WTC11 (cell line): ENCODE measurements around the gene MEGF11. TPM values are rescaled to one million over a fixed set of nuclear protein-coding genes. Genes with fewer than 3 reads are reported as not detected.

ENCODE experiments used
- ATAC-seq: fragments of 200-7000 bp; cut with Tn5 transposase; 2 replicates; pipeline ENCODE4 v1.10.0; 2021; ENCODE audit warnings: mild to moderate bottlenecking, moderate library complexity
- CTCF ChIA-PET: fragments of 300-600 bp; sonication (Branson Sonifier 250); formaldehyde crosslinking; loops from one replicate; lab custom pipeline; 2021; ENCODE audit warnings: antibody characterized with exemption; lab: Charles Lee
- POLR2A ChIA-PET: fragments of 350-600 bp; sonication (Branson Sonifier 250); formaldehyde crosslinking; loops from one replicate; lab custom pipeline; 2021; ENCODE audit warnings: antibody characterized with exemption; lab: Charles Lee
- DNase-seq: peaks from one replicate; pipeline ENCODE4 v3.0.0; 2021; ENCODE audit warnings: low spot score
- H3K27ac Mint-ChIP-seq: 2 replicates; pipeline ENCODE4 v1.8.0; 2021; ENCODE audit warnings: mixed read lengths
- H3K27me3 Mint-ChIP-seq: 2 replicates; pipeline ENCODE4 v1.8.0; 2021; ENCODE audit warnings: low read depth, mild to moderate bottlenecking, moderate library complexity, mixed read lengths
- H3K36me3 Mint-ChIP-seq: 2 replicates; pipeline ENCODE4 v1.8.0; 2021; ENCODE audit warnings: mixed read lengths
- H3K4me1 Mint-ChIP-seq: 2 replicates; pipeline ENCODE4 v1.8.0; 2022; ENCODE audit warnings: mixed read lengths
- H3K4me3 Mint-ChIP-seq: 2 replicates; pipeline ENCODE4 v1.8.0; 2021; ENCODE audit warnings: mild to moderate bottlenecking, moderate library complexity, mixed read lengths
- H3K9me3 Mint-ChIP-seq: 2 replicates; pipeline ENCODE4 v1.8.0; 2021; ENCODE audit warnings: mixed read lengths
- FOXK1 ChIP-seq: sonication (generic); formaldehyde crosslinking; IDR thresholded peaks from 2 replicates; pipeline ENCODE4 v1.8.0; 2022; ENCODE audit warnings: mild to moderate bottlenecking, moderate library complexity, missing genetic modification reagents
- NFYB ChIP-seq: sonication (generic); formaldehyde crosslinking; conservative IDR thresholded peaks from 2 replicates; pipeline ENCODE4 v1.8.0; 2022; ENCODE audit warnings: low read depth, missing genetic modification reagents
- RELA ChIP-seq: sonication (generic); formaldehyde crosslinking; IDR thresholded peaks from 2 replicates; pipeline ENCODE4 v1.8.1; 2022; ENCODE audit warnings: missing genetic modification reagents, mild to moderate bottlenecking, borderline replicate concordance
- TEAD4 ChIP-seq: sonication (generic); formaldehyde crosslinking; IDR thresholded peaks from 2 replicates; pipeline ENCODE4 v1.8.0; 2022; ENCODE audit warnings: mild to moderate bottlenecking, missing genetic modification reagents
- ZNF121 ChIP-seq: sonication (generic); formaldehyde crosslinking; IDR thresholded peaks from 2 replicates; pipeline ENCODE4 v1.8.0; 2023; ENCODE audit warnings: missing genetic modification reagents
- total RNA-seq: library from RNA; stranded (reverse); gene quantifications from 3 replicates; pipeline ENCODE4 v1.2.3, GENCODE V29; 2021
- TF ChIP-seq, protein P1 (sequence below): fragments of 250-450 bp; sonication (Bioruptor Pico); IDR thresholded peaks from 2 replicates; pipeline ENCODE4 v1.9.0; 2021; ENCODE audit warnings: mild to moderate bottlenecking, borderline replicate concordance
- TF ChIP-seq, protein P2 (sequence below): sonication (generic); formaldehyde crosslinking; IDR thresholded peaks from 2 replicates; pipeline ENCODE4 v1.8.1; 2023; ENCODE audit warnings: mild to moderate bottlenecking, missing genetic modification reagents
- TF ChIP-seq, protein P3 (sequence below): fragments of 250-450 bp; sonication (Bioruptor Pico); conservative IDR thresholded peaks from 2 replicates; pipeline ENCODE4 v1.9.0; 2021; ENCODE audit warnings: mild to moderate bottlenecking
- TF ChIP-seq, protein P4 (sequence below): sonication (generic); formaldehyde crosslinking; IDR thresholded peaks from 2 replicates; pipeline ENCODE4 v1.8.1; 2023; ENCODE audit warnings: mild to moderate bottlenecking, missing genetic modification reagents
- TF ChIP-seq, protein P5 (sequence below): sonication (generic); formaldehyde crosslinking; IDR thresholded peaks from 2 replicates; pipeline ENCODE4 v1.8.0; 2023; ENCODE audit warnings: missing genetic modification reagents
- TF ChIP-seq, protein P6 (sequence below): fragments of 250-450 bp; sonication (Bioruptor Pico); IDR thresholded peaks from 2 replicates; pipeline ENCODE4 v1.9.0; 2021; ENCODE audit warnings: mild to moderate bottlenecking

The MEGF11 gene
- total RNA-seq, 1 experiment from 2014 or later, result 3.3 TPM

DNA sequence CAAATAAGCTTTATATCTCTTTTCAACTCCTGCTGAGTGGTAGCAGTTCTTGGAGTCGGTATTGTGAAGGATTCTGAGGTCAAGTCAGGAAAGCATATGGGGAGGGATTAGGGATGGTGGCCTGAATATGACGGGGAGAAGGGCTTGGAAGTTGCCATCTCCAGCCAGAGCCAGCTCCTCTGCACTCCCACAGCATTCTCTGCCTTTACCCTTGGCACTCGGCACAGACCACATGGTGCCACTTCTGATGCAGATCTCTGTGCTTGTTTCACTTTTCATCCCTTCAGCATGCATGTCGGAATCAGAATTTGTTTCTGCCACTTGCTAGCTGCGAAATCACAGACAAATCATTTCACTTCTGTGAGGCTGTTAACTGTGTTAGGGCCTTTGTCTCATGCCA, 331.8 kb downstream of the MEGF11 start:
- Mint-ChIP-seq H3K36me3 (no peaks in the 10 kb centered on the region), H3K4me3 (no peak overlapping the region), H3K4me1 (peaks cover 11% of the 10 kb centered on the region), H3K27me3 (no peaks in the 10 kb centered on the region), H3K9me3 (no peaks in the 10 kb centered on the region), H3K27ac (no peak overlapping the region)
- DNase-seq (no peak), ATAC-seq (no peak)
- POLR2A ChIA-PET, result no interaction called here
- TF ChIP-seq TEAD4 (no peak), RELA (CRISPR knock-in tag) (no peak), NFYB (CRISPR knock-in tag) (no peak), FOXK1 (CRISPR knock-in tag) (no peak), ZNF121 (CRISPR knock-in tag) (no peak)
- TF ChIP-seq, protein P1, sequence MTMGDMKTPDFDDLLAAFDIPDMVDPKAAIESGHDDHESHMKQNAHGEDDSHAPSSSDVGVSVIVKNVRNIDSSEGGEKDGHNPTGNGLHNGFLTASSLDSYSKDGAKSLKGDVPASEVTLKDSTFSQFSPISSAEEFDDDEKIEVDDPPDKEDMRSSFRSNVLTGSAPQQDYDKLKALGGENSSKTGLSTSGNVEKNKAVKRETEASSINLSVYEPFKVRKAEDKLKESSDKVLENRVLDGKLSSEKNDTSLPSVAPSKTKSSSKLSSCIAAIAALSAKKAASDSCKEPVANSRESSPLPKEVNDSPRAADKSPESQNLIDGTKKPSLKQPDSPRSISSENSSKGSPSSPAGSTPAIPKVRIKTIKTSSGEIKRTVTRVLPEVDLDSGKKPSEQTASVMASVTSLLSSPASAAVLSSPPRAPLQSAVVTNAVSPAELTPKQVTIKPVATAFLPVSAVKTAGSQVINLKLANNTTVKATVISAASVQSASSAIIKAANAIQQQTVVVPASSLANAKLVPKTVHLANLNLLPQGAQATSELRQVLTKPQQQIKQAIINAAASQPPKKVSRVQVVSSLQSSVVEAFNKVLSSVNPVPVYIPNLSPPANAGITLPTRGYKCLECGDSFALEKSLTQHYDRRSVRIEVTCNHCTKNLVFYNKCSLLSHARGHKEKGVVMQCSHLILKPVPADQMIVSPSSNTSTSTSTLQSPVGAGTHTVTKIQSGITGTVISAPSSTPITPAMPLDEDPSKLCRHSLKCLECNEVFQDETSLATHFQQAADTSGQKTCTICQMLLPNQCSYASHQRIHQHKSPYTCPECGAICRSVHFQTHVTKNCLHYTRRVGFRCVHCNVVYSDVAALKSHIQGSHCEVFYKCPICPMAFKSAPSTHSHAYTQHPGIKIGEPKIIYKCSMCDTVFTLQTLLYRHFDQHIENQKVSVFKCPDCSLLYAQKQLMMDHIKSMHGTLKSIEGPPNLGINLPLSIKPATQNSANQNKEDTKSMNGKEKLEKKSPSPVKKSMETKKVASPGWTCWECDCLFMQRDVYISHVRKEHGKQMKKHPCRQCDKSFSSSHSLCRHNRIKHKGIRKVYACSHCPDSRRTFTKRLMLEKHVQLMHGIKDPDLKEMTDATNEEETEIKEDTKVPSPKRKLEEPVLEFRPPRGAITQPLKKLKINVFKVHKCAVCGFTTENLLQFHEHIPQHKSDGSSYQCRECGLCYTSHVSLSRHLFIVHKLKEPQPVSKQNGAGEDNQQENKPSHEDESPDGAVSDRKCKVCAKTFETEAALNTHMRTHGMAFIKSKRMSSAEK (CRISPR knock-in tag), result no peak
- TF ChIP-seq, protein P2, sequence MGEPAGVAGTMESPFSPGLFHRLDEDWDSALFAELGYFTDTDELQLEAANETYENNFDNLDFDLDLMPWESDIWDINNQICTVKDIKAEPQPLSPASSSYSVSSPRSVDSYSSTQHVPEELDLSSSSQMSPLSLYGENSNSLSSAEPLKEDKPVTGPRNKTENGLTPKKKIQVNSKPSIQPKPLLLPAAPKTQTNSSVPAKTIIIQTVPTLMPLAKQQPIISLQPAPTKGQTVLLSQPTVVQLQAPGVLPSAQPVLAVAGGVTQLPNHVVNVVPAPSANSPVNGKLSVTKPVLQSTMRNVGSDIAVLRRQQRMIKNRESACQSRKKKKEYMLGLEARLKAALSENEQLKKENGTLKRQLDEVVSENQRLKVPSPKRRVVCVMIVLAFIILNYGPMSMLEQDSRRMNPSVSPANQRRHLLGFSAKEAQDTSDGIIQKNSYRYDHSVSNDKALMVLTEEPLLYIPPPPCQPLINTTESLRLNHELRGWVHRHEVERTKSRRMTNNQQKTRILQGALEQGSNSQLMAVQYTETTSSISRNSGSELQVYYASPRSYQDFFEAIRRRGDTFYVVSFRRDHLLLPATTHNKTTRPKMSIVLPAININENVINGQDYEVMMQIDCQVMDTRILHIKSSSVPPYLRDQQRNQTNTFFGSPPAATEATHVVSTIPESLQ, result no peak
- TF ChIP-seq, protein P3, sequence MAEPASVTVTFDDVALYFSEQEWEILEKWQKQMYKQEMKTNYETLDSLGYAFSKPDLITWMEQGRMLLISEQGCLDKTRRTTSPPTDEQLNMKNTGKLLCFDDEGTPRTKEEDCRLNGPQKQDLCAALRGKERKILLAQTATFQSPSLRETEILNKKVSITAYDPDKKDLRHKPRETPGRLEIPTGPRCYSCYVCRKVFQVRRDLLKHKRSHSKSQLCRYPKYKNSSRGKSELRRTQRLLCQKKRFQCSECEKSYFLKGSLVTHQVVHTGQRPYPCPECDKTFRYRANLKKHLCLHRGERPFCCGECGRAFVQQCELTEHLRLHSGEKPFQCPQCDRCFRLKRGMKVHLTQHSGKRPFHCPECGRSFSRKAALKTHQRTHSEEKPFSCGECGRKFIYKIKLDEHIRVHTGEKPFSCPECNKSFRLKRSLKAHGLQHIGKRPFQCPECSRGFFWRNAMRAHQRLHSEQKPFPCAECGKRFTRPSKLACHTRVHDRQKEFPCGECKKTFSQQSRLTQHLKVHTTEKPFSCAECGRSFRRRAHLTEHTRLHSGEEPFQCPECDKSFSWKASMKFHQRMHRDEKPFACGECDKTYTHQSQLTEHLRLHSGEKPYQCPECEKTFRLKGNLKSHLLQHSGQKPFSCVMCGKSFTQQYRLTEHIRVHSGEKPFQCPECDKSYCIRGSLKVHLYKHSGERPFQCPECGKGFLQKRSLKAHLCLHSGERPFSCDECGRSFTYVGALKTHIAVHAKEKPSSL, result no peak
- TF ChIP-seq, protein P4, sequence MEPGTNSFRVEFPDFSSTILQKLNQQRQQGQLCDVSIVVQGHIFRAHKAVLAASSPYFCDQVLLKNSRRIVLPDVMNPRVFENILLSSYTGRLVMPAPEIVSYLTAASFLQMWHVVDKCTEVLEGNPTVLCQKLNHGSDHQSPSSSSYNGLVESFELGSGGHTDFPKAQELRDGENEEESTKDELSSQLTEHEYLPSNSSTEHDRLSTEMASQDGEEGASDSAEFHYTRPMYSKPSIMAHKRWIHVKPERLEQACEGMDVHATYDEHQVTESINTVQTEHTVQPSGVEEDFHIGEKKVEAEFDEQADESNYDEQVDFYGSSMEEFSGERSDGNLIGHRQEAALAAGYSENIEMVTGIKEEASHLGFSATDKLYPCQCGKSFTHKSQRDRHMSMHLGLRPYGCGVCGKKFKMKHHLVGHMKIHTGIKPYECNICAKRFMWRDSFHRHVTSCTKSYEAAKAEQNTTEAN (CRISPR knock-in tag), result no peak
- TF ChIP-seq, protein P5, sequence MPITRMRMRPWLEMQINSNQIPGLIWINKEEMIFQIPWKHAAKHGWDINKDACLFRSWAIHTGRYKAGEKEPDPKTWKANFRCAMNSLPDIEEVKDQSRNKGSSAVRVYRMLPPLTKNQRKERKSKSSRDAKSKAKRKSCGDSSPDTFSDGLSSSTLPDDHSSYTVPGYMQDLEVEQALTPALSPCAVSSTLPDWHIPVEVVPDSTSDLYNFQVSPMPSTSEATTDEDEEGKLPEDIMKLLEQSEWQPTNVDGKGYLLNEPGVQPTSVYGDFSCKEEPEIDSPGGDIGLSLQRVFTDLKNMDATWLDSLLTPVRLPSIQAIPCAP (CRISPR knock-in tag), result no peak
- TF ChIP-seq, protein P6, sequence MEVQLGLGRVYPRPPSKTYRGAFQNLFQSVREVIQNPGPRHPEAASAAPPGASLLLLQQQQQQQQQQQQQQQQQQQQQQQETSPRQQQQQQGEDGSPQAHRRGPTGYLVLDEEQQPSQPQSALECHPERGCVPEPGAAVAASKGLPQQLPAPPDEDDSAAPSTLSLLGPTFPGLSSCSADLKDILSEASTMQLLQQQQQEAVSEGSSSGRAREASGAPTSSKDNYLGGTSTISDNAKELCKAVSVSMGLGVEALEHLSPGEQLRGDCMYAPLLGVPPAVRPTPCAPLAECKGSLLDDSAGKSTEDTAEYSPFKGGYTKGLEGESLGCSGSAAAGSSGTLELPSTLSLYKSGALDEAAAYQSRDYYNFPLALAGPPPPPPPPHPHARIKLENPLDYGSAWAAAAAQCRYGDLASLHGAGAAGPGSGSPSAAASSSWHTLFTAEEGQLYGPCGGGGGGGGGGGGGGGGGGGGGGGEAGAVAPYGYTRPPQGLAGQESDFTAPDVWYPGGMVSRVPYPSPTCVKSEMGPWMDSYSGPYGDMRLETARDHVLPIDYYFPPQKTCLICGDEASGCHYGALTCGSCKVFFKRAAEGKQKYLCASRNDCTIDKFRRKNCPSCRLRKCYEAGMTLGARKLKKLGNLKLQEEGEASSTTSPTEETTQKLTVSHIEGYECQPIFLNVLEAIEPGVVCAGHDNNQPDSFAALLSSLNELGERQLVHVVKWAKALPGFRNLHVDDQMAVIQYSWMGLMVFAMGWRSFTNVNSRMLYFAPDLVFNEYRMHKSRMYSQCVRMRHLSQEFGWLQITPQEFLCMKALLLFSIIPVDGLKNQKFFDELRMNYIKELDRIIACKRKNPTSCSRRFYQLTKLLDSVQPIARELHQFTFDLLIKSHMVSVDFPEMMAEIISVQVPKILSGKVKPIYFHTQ, result no peak
- CTCF ChIA-PET, result interaction anchor here (0.9 to 1.8 kb wide), 3 partner anchors 9 to 150 kb away, joined by 3 to 4 read pairs (median 3); no protein-coding TSS in a partner anchor
